ENCODE measurements around the gene FABP1.

GRCh38 chr2:88086401-88086800, 41.5 kb downstream of the FABP1 start:
- TF ChIP-seq CTCF (IDR thresholded peaks at IDR 0.05) (no peak), POLR2A (IDR thresholded peaks at IDR 0.05) (no peak)
